Stromal cell of bone marrow (primary cell): ENCODE measurements around the gene RRAD.

Experiments used
- DNase-seq: peaks from one replicate; pipeline ENCODE4 v3.0.0-alpha.2; 2012; ENCODE audit warnings: low read depth

Gene RRAD

GRCh38 chr16:66881014-66881417 is 44.3 kb downstream of the RRAD start:
- DNase-seq, result no peak

- DNase-seq, result peak; percentile 89
Measured at GRCh38 chr16:66880288-66881013, 44.9 kb downstream of the RRAD start, which contains the start of gene PDP2. Gene PDP2 (plus strand): TSS chr16:66880515. CDS start chr16:66884285, 3,770 bp downstream.

GRCh38 chr16:66878067-66878466 is 47.3 kb downstream of the RRAD start:
- DNase-seq, result no peak

- peak; percentile 54 for DNase-seq
Measured at GRCh38 chr16:66874079-66874775, 51.1 kb downstream of the RRAD start.

- no peak for DNase-seq
Measured at GRCh38 chr16:66873685-66874055, 51.7 kb downstream of the RRAD start.

- DNase-seq, result peak; percentile 100
Measured at GRCh38 chr16:66872943-66873684, 52.2 kb downstream of the RRAD start.

- no peak for DNase-seq
Measured at GRCh38 chr16:66872559-66872942, 52.8 kb downstream of the RRAD start.

GRCh38 chr16:66871840-66872239 is 53.5 kb downstream of the RRAD start:
- no peak for DNase-seq
